ENCODE data around the gene RYR2.

The RYR2 gene

GRCh38 chr1:237093691-237094090, 51.7 kb downstream of the RYR2 start:
- no peak overlapping the region for H3K4me3 ChIP-seq (ENCODE audit: low read length)
- no peak for TF ChIP-seq CTCF (IDR thresholded peaks at IDR 0.05; ENCODE audit: insufficient read depth, low read depth, low read length, missing control alignments)
- no peak for DNase-seq (ENCODE audit: low read depth)

DNA sequence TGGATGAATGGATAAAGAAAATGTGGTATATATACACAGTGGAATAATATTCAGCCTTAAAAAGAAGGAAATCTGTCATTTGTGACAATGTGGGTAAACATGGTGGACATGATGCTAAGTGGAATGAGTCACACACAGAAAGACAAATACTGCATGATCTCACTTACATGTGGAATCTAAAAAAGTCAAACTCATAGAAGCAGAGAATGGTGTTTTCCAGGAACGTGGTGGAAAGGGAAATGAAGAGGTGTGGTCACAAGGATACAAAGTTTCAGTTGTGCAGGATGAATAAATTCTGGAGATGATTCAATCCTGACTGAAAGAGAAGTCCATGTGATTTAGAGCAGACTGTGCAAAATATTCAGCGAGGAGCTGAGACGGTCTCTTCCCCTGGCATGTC, 56.6 kb downstream of the RYR2 start:
- TF ChIP-seq CTCF (IDR thresholded peaks at IDR 0.05; ENCODE audit: insufficient read depth, low read depth, low read length, missing control alignments), result no peak
- DNase-seq (ENCODE audit: low read depth), result no peak
- no peak overlapping the region for H3K4me3 ChIP-seq (ENCODE audit: low read length)

DNA sequence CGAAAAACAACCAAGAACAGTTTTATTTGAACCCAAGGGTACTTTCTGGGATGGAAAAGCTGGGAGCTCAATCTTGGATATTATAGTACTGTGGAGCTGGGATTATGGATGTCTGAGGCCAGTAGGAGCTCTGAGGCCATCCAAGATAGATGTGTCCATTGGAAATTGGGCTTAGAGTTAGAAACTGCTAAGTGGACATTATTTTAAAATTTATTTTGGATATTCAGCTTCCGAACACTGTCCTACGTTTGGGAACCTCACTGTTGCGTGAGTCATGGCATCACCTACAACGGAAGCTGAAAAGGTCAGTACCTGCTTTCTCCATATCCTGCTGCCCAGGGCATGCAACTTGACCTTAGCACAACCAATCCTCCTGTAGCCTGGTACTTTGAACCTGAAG, 61.0 kb downstream of the RYR2 start:
- TF ChIP-seq CTCF (IDR thresholded peaks at IDR 0.05; ENCODE audit: insufficient read depth, low read depth, low read length, missing control alignments), result no peak
- H3K4me3 ChIP-seq (ENCODE audit: low read length), result no peak overlapping the region
- no peak for DNase-seq (ENCODE audit: low read depth)

GRCh38 chr1:237104096-237104495, 62.1 kb downstream of the RYR2 start:
- TF ChIP-seq CTCF (IDR thresholded peaks at IDR 0.05; ENCODE audit: insufficient read depth, low read depth, low read length, missing control alignments), result no peak
- DNase-seq (ENCODE audit: low read depth), result no peak
- H3K4me3 ChIP-seq (ENCODE audit: low read length), result no peak overlapping the region

DNA sequence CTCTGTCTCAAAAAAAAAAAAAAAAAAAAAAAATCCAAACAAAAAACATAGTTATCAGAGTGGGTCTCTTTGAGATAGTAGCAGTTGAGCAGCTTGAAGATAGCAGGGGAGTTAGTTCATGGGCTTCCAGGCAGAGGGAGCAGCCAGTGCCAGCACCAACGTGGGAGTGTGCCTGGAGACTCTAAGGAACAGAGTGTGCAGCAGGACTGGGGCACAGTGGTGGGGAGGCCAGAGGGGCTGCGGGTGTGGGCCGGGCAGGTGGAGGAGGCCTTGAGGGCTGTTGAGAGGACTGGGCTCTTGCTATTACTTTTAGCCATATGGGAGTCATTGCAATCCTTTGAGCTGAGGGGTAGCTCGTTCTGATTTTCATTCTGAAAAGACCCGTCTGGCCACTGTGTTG, 63.8 kb downstream of the RYR2 start:
- TF ChIP-seq CTCF (IDR thresholded peaks at IDR 0.05; ENCODE audit: insufficient read depth, low read depth, low read length, missing control alignments), result no peak

GRCh38 chr1:237108297-237109040, 66.5 kb downstream of the RYR2 start:
- no peak for TF ChIP-seq CTCF (IDR thresholded peaks at IDR 0.05; ENCODE audit: insufficient read depth, low read depth, low read length, missing control alignments)
- no peak overlapping the region for H3K4me3 ChIP-seq (ENCODE audit: low read length)
- DNase-seq (ENCODE audit: low read depth), result no peak

More for the DNA sequence above, 63.8 kb downstream of the RYR2 start:
- no peak for DNase-seq (ENCODE audit: low read depth)
- H3K4me3 ChIP-seq (ENCODE audit: low read length), result no peak overlapping the region

- DNase-seq (ENCODE audit: low read depth), result no peak
- H3K4me3 ChIP-seq (ENCODE audit: low read length), result no peak overlapping the region
- TF ChIP-seq CTCF (IDR thresholded peaks at IDR 0.05; ENCODE audit: insufficient read depth, low read depth, low read length, missing control alignments), result no peak
Observed at GRCh38 chr1:237111807-237112206, 69.8 kb downstream of the RYR2 start.

Measured in epithelial cell of esophagus (primary cell).